Neural crest cell (in vitro differentiated cells): Measurements from ENCODE around the gene TEKT5. TPM values are rescaled to one million over a fixed set of nuclear protein-coding genes. Genes with fewer than 3 reads are reported as not detected.
"Not testable (repeated sequence)": the region's sequence is repeated elsewhere in the genome, so short reads cannot be mapped to it uniquely, and the experiment has no call there.

Experiments
- DNase-seq: peaks from one replicate; pipeline ENCODE4 v3.0.0; 2021; ENCODE audit warnings: low read depth, mixed read lengths, low spot score
- H3K27ac Mint-ChIP-seq: one replicate; pipeline ENCODE4 v1.8.0; 2021; ENCODE audit warnings: mild to moderate bottlenecking, mixed read lengths; ENCODE audit not compliant: unreplicated experiment
- H3K27me3 Mint-ChIP-seq: 2 replicates; pipeline ENCODE4 v1.8.0; 2021; ENCODE audit warnings: low read depth, mild to moderate bottlenecking, mixed read lengths
- H3K36me3 Mint-ChIP-seq: 2 replicates; pipeline ENCODE4 v1.8.0; 2021; ENCODE audit warnings: low read depth, mild to moderate bottlenecking, mixed read lengths
- H3K4me1 Mint-ChIP-seq: 2 replicates; pipeline ENCODE4 v1.8.0; 2021; ENCODE audit warnings: mixed read lengths
- H3K4me3 Mint-ChIP-seq: one replicate; pipeline ENCODE4 v1.8.0; 2021; ENCODE audit warnings: mild to moderate bottlenecking, mixed read lengths
- H3K9me3 Mint-ChIP-seq: 2 replicates; pipeline ENCODE4 v1.8.0; 2021; ENCODE audit warnings: mixed read lengths
- CTCF ChIP-seq: fragments of 200-600 bp; sonication (generic); conservative IDR thresholded peaks from 2 replicates; pipeline ENCODE4 v1.5.0; 2021; ENCODE audit warnings: antibody characterized with exemption, mild to moderate bottlenecking
- total RNA-seq: library from RNA; stranded (reverse); gene quantifications from 2 replicates; pipeline ENCODE4 v1.2.1, GENCODE V29; 2021

TEKT5 gene
- total RNA-seq, 1 donor from 2014 or later, result 0.68 TPM

DNA sequence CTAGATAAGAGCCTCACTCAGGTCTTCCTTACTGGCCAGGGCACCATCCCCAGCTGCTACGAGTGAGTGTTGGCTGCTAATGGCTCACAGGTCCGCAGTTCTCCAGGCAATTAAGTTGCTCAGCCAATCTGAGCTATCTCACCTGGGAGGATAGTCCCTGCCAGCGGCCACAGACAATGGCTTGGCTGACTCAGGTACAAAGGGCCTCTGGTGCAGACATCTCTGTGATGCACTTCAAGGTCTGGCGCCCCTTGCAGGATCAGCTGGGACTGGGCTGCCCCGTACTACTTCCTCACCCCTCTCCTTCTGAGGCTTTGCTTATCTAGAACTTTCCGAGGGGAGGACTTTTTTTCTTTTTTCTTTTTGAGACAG is 65.2 kb downstream of the TEKT5 start:
- no peak for TF ChIP-seq CTCF
- Mint-ChIP-seq H3K4me3 (no peak overlapping the region), H3K9me3 (no peaks in the 10 kb centered on the region), H3K36me3 (no peaks in the 10 kb centered on the region), H3K4me1 (no peaks in the 10 kb centered on the region), H3K27me3 (no peaks in the 10 kb centered on the region), H3K27ac (no peak overlapping the region)
- no peak for DNase-seq

DNA sequence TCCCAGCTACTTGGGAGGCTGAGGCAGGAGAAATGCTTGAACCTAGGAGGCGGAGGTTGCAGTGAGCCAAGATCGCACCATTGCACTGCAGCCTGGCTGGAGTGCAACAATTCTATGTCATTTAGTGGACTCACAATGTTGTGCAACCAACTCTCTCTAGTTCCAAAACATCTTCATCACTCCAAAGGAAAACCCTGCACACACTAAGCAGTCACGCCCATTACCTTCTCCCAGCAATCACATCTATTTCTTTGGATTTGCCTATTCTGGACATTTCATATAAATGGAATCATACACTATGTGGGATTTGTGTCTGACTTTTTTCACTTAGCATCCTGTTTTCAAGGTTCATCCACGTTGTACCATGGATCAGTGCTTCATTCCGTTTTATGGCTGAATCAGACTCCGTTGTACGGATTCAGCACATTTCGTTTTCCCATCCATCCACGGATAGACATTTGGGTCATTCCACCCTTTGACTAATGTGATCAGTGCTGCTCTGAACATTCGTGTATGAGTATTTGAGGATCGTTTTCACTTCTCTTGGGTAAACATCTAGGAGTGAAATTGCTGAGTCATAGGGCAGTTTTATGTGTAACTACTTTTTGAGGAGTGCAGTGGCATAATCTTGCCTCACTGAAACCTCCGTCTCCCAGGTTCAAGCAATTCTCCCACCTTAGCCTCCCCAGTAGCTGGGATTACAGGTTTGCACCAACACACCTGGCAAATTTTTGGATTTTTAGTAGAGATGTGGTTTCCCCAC is 69.0 kb downstream of the TEKT5 start:
- H3K9me3 Mint-ChIP-seq, result no peaks in the 10 kb centered on the region
- DNase-seq, result no peak

GRCh38 chr16:10624527-10624926 is 70.2 kb downstream of the TEKT5 start:
- H3K9me3 Mint-ChIP-seq, result no peaks in the 10 kb centered on the region
- no peaks in the 10 kb centered on the region for H3K4me1 Mint-ChIP-seq
- no peak for DNase-seq
- TF ChIP-seq CTCF, result no peak
- H3K36me3 Mint-ChIP-seq, result no peaks in the 10 kb centered on the region
- H3K4me3 Mint-ChIP-seq, result no peak overlapping the region
- H3K27me3 Mint-ChIP-seq, result no peaks in the 10 kb centered on the region
- no peak overlapping the region for H3K27ac Mint-ChIP-seq

More for the DNA sequence above, 69.0 kb downstream of the TEKT5 start:
- H3K4me1 Mint-ChIP-seq, result no peaks in the 10 kb centered on the region
- no peak overlapping the region for H3K27ac Mint-ChIP-seq
- H3K27me3 Mint-ChIP-seq, result no peaks in the 10 kb centered on the region
- no peak for TF ChIP-seq CTCF
- no peak overlapping the region for H3K4me3 Mint-ChIP-seq
- no peaks in the 10 kb centered on the region for H3K36me3 Mint-ChIP-seq

- no peak for TF ChIP-seq CTCF
- no peak for DNase-seq
- Mint-ChIP-seq H3K9me3 (no peaks in the 10 kb centered on the region), H3K4me3 (no peak overlapping the region), H3K27me3 (no peaks in the 10 kb centered on the region), H3K36me3 (no peaks in the 10 kb centered on the region), H3K4me1 (peaks cover 7% of the 10 kb centered on the region), H3K27ac (no peak overlapping the region)
Measured at GRCh38 chr16:10623059-10623458, 71.7 kb downstream of the TEKT5 start.

- no peaks in the 10 kb centered on the region for H3K36me3 Mint-ChIP-seq
- peaks cover 14% of the 10 kb centered on the region for H3K4me1 Mint-ChIP-seq
- H3K9me3 Mint-ChIP-seq, result no peaks in the 10 kb centered on the region
- no peak overlapping the region for H3K27ac Mint-ChIP-seq
- no peak for DNase-seq
- no peak for TF ChIP-seq CTCF
- H3K27me3 Mint-ChIP-seq, result peaks cover 3% of the 10 kb centered on the region
- no peak overlapping the region for H3K4me3 Mint-ChIP-seq
Measured at GRCh38 chr16:10622036-10622921, 72.5 kb downstream of the TEKT5 start.

- H3K27ac Mint-ChIP-seq, H3K36me3 Mint-ChIP-seq, H3K4me3 Mint-ChIP-seq, DNase-seq, H3K9me3 Mint-ChIP-seq, H3K27me3 Mint-ChIP-seq: not testable (repeated sequence)
- peaks cover 20% of the 10 kb centered on the region for H3K4me1 Mint-ChIP-seq
Measured at GRCh38 chr16:10621216-10621949, 73.3 kb downstream of the TEKT5 start.
